WERI-Rb-1 (cell line): ENCODE measurements around the gene WDR38.
A peak's percentile ranks its signal among the peaks of the same experiment; 100 is the strongest.

ENCODE experiments used
- DNase-seq: peaks from one replicate; pipeline ENCODE4 v3.0.0-alpha.2; 2020
- H3K27ac ChIP-seq: fragments of 250-450 bp; sonication (Bioruptor Pico); 2 replicates; pipeline ENCODE4 v1.5.1; 2020; ENCODE audit warnings: mild to moderate bottlenecking, moderate library complexity
- H3K27me3 ChIP-seq: fragments of 250-450 bp; sonication (Bioruptor Pico); 2 replicates; pipeline ENCODE4 v1.5.1; 2021; ENCODE audit warnings: mild to moderate bottlenecking, low read depth, moderate library complexity; ENCODE audit not compliant: insufficient read depth, severe bottlenecking
- H3K36me3 ChIP-seq: fragments of 250-450 bp; sonication (Bioruptor Pico); 2 replicates; pipeline ENCODE4 v1.5.1; 2020; ENCODE audit warnings: mild to moderate bottlenecking, moderate library complexity
- H3K4me3 ChIP-seq: 2 replicates; pipeline ENCODE4 v1.5.1; 2011; ENCODE audit warnings: low read depth, mild to moderate bottlenecking, control low read depth, low read length
- H3K9me3 ChIP-seq: fragments of 250-450 bp; sonication (Bioruptor Pico); 2 replicates; pipeline ENCODE4 v1.5.1; 2021; ENCODE audit warnings: mild to moderate bottlenecking, moderate library complexity; ENCODE audit not compliant: severe bottlenecking
- TF ChIP-seq, protein P1 (sequence below): IDR thresholded peaks from 2 replicates; pipeline ENCODE4 v1.5.1; 2011; ENCODE audit warnings: low read depth, mild to moderate bottlenecking, control low read depth, inconsistent platforms, low read length

The WDR38 gene

DNA sequence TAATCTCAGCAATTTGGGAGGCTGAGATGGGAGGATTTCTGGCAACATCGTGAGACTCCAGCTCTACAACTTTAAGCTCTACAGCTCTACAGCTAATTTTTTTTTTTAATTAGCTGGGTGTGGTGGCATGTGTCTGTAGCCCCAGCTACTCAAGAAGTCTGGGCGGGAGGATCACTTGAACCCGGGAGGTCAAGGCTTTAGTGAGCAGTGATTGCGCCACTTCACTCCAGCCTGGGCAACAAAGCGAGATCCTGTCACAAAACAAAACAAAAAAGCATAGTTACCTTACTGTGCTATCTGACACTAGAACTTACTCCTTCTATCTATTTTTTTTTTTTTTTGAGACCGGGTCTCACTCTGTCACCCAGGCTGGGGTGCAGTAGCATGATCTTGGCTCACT lies 6.3 kb upstream of the WDR38 start:
- Histone ChIP-seq H3K27ac (no peak overlapping the region), H3K4me3 (no peak overlapping the region), H3K27me3 (no peaks in the 10 kb centered on the region), H3K9me3 (no peaks in the 10 kb centered on the region), H3K36me3 (no peaks in the 10 kb centered on the region)
- TF ChIP-seq, protein P1, sequence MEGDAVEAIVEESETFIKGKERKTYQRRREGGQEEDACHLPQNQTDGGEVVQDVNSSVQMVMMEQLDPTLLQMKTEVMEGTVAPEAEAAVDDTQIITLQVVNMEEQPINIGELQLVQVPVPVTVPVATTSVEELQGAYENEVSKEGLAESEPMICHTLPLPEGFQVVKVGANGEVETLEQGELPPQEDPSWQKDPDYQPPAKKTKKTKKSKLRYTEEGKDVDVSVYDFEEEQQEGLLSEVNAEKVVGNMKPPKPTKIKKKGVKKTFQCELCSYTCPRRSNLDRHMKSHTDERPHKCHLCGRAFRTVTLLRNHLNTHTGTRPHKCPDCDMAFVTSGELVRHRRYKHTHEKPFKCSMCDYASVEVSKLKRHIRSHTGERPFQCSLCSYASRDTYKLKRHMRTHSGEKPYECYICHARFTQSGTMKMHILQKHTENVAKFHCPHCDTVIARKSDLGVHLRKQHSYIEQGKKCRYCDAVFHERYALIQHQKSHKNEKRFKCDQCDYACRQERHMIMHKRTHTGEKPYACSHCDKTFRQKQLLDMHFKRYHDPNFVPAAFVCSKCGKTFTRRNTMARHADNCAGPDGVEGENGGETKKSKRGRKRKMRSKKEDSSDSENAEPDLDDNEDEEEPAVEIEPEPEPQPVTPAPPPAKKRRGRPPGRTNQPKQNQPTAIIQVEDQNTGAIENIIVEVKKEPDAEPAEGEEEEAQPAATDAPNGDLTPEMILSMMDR, result no peak
- no peak for DNase-seq

DNA sequence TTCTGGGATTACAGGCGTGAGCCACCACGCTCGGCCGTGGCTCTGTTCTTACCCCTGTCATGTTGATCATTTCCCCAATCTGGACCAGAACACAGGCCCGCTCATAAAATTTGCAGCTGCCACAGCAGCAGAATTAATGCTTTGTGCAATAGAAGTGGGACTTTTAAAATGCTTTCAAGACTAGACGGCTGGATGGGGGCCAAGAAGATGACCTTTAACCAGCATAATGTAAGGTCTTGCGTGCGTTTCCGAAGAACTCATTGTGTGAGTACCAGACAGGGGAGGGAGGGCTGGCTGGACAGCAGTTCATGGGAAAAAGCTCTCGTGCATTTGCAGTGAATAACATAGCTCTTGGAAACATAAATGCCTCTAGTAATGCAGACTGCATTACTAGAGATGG lies 3.5 kb upstream of the WDR38 start:
- TF ChIP-seq, protein P1, result no peak
- DNase-seq, result no peak
- no peaks in the 10 kb centered on the region for H3K36me3 ChIP-seq
- no peaks in the 10 kb centered on the region for H3K27me3 ChIP-seq
- H3K4me3 ChIP-seq, result no peak overlapping the region
- no peak overlapping the region for H3K27ac ChIP-seq
- H3K9me3 ChIP-seq, result no peaks in the 10 kb centered on the region

DNA sequence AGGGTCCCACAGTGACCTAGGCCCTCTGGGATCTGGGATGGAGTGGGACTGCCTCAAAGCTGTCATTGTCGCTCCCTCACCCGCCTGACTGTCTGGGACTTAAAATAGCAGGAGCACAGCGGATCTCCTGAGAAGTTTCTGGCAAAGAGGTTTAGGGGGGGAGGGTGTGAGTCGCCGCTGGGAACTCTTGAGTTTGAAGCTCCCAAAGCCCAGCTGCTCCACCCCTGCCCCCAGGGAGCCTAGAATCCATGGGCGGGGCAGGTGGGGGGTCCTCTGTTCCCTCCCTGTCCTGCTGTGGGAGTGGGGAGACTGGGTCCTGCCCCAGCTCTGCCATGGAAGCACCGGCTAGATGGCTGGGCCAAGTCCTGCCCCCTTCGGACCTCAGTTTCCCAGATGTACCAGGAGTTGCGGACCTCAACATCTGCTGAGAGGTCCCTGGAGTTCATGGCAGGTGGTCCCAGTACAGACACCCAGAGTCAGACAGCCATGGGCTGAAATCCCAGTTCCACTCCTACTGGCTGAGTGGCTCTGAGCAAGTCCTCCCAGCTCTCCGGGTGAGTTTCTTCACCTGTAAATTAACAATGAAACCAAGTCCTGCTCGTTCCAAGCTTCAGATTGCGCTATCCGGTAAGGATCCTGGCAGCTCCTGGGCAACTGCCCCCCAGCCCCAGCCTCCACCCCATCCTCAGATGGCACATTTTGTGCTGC lies 985 bp upstream of the WDR38 start:
- Histone ChIP-seq H3K36me3 (peaks cover 21% of the 10 kb centered on the region), H3K4me3 (no peak overlapping the region), H3K27ac (peak overlapping the region; percentile 21; the same call in 1 of the 2 replicates), H3K9me3 (no peaks in the 10 kb centered on the region), H3K27me3 (no peaks in the 10 kb centered on the region)
- TF ChIP-seq, protein P1, result no peak
- no peak for DNase-seq

DNA sequence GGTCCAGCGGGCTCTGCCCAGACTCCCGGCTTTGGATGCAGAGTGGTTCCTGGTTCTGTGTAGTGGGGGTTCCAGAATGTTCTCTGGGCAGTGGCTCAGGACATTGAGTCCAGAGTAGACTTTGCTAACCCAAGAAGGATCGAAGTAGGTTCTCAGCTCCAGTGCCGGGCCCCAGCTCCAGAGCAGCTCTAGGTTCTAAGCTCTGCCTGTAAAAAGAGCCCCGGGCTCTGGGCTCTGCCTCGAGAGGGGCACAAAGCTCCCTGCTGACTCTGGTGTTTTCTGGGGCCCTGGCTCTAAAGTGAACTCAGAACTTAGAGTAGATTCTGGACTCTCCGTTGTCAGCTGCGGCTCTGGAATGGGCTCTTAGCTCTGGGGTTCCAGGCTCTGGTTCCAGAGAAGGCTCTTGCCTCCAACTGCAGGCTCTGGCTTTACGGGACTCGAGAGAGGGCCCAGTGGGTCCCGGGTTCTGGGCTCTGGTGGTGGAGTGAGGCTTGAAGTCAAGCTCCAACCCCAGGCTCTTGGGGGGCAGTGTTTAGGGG lies 414 bp downstream of the WDR38 start:
- H3K36me3 ChIP-seq, result peaks cover 35% of the 10 kb centered on the region
- peak overlapping the region; percentile 40 for H3K4me3 ChIP-seq
- TF ChIP-seq, protein P1, result no peak
- H3K27me3 ChIP-seq, result no peaks in the 10 kb centered on the region
- no peaks in the 10 kb centered on the region for H3K9me3 ChIP-seq
- H3K27ac ChIP-seq, result no peak overlapping the region; the same call in 1 of the 2 replicates
- DNase-seq, result no peak

DNA sequence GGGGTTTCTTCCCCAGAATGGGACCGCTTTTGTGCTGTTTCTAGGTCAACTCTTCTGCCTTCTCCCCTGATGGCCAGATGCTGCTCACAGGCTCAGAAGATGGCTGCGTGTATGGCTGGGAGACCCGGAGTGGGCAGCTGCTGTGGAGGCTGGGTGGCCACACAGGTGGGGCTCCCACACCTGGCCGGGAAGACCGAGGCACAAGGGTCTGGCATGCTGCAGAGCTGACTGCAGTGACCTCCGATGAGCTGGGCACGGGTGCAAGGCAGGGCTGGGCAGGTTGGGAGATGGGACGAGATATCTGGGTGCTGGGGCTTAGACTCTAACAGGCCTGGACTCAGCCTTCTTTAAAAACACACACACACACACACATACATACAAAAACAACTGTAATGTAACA lies 901 bp downstream of the WDR38 start:
- H3K9me3 ChIP-seq, result no peaks in the 10 kb centered on the region
- TF ChIP-seq, protein P1, result no peak
- peaks cover 40% of the 10 kb centered on the region for H3K36me3 ChIP-seq
- no peak overlapping the region for H3K4me3 ChIP-seq
- H3K27me3 ChIP-seq, result no peaks in the 10 kb centered on the region
- DNase-seq, result no peak
- H3K27ac ChIP-seq, result no peak overlapping the region
